Stimulated activated CD4-positive, alpha-beta T cell treated with anti-CD3 and anti-CD28 coated beads, Interleukin-2, amount 100 ng/mL, for 24 hours (primary cell): ENCODE results near the gene ELK3.

ENCODE experiments used
- DNase-seq, 2 donors: peaks; one replicate each; pipeline ENCODE4 v3.0.0-alpha.2; 2020

ELK3 gene

GRCh38 chr12:96190413-96191108 lies 3.6 kb upstream of the ELK3 start:
- no peak for DNase-seq

GRCh38 chr12:96192926-96193573 lies 1.1 kb upstream of the ELK3 start:
- DNase-seq, result no peak

- DNase-seq, result no peak
Measured at GRCh38 chr12:96194576-96194889, 358 bp downstream of the ELK3 start.

- DNase-seq, result peak; percentile 69 to 78
Measured at GRCh38 chr12:96194971-96195844, 1.0 kb downstream of the ELK3 start.

- DNase-seq, result peak; percentile 64 to 70
Measured at GRCh38 chr12:96195845-96196451, 1.8 kb downstream of the ELK3 start.

GRCh38 chr12:96196781-96197180 lies 2.6 kb downstream of the ELK3 start:
- peak in 1 of 2 donors; percentile 44 for DNase-seq

GRCh38 chr12:96197503-96198272 lies 3.5 kb downstream of the ELK3 start:
- DNase-seq, result no peak

GRCh38 chr12:96198965-96199364 lies 4.8 kb downstream of the ELK3 start:
- DNase-seq, result no peak

- DNase-seq, result no peak
Measured at GRCh38 chr12:96199464-96199863, 5.3 kb downstream of the ELK3 start.

GRCh38 chr12:96201272-96202227 lies 7.4 kb downstream of the ELK3 start:
- DNase-seq, result no peak

- DNase-seq, result no peak
Measured at GRCh38 chr12:96204381-96204780, 10.2 kb downstream of the ELK3 start.

- no peak for DNase-seq
Measured at GRCh38 chr12:96205908-96206307, 11.7 kb downstream of the ELK3 start.

GRCh38 chr12:96206936-96207662 lies 12.9 kb downstream of the ELK3 start:
- no peak for DNase-seq

GRCh38 chr12:96208346-96208745 lies 14.2 kb downstream of the ELK3 start:
- no peak for DNase-seq

- no peak for DNase-seq
Measured at GRCh38 chr12:96208801-96209549, 14.8 kb downstream of the ELK3 start.

GRCh38 chr12:96210376-96211055 lies 16.3 kb downstream of the ELK3 start:
- DNase-seq, result peak; percentile 45 to 53

GRCh38 chr12:96211988-96212387 lies 17.8 kb downstream of the ELK3 start:
- DNase-seq, result no peak

- DNase-seq, result no peak
Measured at GRCh38 chr12:96212456-96213375, 18.5 kb downstream of the ELK3 start.
